Activated CD8-positive, alpha-beta memory T cell treated with anti-CD3 and anti-CD28 coated beads, Interleukin-2, amount 50 U/mL, for 48 hours (primary cell): ENCODE results near the gene SETDB2.

ENCODE experiments used
- DNase-seq: peaks from one replicate; pipeline ENCODE4 v3.0.0-alpha.2; 2020

The SETDB2 gene

GRCh38 chr13:49536144-49536873 lies 92.2 kb downstream of the SETDB2 start:
- no peak for DNase-seq

GRCh38 chr13:49538404-49538803 lies 94.3 kb downstream of the SETDB2 start:
- no peak for DNase-seq

GRCh38 chr13:49539313-49539712 lies 95.2 kb downstream of the SETDB2 start:
- no peak for DNase-seq

- DNase-seq, result no peak
Observed at GRCh38 chr13:49539746-49540145, 95.7 kb downstream of the SETDB2 start.

- no peak for DNase-seq
Observed at GRCh38 chr13:49540552-49540951, 96.5 kb downstream of the SETDB2 start.

GRCh38 chr13:49543656-49544055 lies 99.6 kb downstream of the SETDB2 start:
- DNase-seq, result no peak
